ENCODE results near the gene PEX16. TPM values are rescaled to one million over a fixed set of nuclear protein-coding genes. Genes with fewer than 3 reads are reported as not detected.
"Not testable (repeated sequence)": the region's sequence is repeated elsewhere in the genome, so short reads cannot be mapped to it uniquely, and the experiment has no call there.

PEX16 gene
- total RNA-seq, 1 experiment from 2014 or later = 98.4 TPM

- DNase-seq (ENCODE audit: low spot score) = peak; percentile 89
Measured at GRCh38 chr11:45918331-45918941, 759 bp upstream of the PEX16 start.

DNA sequence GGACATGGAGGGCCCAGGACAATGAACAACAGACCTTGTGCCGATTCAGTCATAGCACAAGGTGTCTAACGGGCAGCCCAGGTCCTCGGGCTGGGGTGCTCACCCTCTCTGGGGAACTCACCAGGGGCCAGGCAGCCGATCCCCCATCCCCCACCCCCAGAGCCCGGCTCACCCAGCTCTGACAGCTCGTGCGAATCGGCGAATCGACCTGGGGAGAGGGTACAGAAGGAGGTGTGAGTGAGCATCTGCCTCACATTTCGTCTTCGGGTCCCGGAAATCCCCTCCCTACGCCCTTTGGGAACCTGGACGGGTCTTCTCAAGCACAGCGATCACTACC, 423 bp downstream of the PEX16 start:
- no peak for DNase-seq (ENCODE audit: low spot score)

GRCh38 chr11:45915446-45915845, 2.2 kb downstream of the PEX16 start:
- DNase-seq (ENCODE audit: low spot score) = no peak

- DNase-seq (ENCODE audit: low spot score) = no peak
Measured at GRCh38 chr11:45913942-45914635, 3.6 kb downstream of the PEX16 start.

DNA sequence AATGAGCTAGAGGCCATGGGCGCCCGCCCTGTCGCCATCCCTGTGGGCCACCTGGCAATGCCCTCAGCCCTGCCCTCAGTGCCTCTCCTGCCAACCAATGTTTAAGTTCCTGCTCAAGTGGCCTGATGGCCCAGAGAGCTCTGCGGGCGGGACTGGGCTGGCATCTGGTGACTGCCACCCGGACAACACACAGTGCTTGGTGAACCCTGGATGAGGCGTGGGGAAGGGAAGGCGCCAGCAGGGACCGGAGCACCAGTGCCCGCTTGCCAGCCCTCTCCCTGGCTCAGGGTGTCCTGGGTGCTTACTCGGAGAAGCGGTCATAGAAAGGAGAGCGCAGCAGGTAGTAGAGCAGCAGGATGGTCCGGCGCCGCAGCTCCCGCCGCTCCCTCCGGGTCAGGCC, 4.2 kb downstream of the PEX16 start:
- DNase-seq (ENCODE audit: low spot score) = no peak

GRCh38 chr11:45910623-45911022, 7.1 kb downstream of the PEX16 start:
- DNase-seq (ENCODE audit: low spot score) = no peak

DNA sequence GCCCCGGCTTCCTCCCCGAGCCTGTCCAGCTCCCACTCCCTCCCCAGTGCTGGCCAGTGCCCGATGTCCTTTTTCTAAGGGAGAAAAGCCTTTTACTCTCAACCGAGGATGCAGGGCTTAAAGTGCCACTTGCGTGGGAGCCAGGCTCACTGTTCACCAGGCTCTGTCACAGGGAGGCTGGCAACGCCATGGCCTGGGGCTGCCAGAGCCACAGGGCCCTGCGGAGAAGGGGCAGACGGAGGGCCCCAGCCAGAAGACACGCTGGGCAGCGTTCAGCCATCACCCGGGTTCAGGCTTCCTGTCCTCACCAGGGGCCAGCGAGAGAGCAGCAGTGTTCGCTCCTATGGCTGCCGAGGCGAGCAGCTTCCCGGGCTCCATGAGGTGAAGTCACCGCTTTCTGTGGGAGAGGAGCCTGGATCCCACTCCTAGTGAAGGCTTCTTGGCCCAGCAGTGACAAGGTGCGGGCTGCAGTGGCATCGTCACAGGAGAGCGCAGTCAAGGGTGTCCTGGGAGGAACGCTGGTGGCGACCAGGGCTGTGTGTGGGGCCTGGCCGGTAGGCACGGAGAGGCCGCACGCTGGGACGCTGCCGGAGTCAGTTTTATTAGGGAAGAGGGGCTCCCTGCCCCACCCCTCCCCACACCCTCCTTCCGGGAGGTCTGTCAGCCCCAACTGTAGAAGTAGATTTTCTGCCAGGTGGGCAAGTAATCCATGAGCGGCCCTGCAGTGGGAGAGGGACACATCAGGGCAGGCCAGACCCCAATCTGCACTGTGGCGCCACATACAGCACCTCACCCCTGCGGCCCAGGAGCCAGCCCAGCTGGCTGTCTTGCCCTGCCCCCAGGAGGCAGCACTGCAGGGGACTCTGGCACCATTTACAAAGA, 7.8 kb downstream of the PEX16 start:
- DNase-seq (ENCODE audit: low spot score) = no peak

DNA sequence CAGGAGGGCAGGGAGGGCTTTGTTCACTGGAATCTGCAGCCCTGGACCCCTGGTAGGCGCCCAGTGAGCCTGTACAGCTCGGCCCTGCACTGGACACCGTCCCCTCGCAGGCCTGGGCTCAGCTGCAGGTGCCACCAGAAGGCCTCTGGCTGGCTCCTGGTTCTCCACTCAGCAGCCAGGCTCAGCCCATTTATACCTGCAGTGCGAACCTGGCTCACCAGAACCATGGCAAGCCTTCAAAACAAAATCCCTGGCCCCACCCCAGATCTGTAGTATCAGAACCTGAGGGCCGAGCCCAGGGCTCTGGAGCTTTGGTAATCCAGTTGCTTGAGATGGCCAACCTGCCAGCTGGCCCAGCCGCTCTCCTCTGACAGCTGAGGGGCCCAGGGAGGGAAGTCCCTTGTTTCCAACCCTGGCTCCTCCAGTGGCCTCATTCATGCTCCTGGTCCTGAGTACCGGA, 9.7 kb downstream of the PEX16 start:
- DNase-seq (ENCODE audit: low spot score) = no peak

GRCh38 chr11:45906965-45907611, 10.6 kb downstream of the PEX16 start, which contains the start of gene FREY1:
TSS of gene FREY1 (minus strand) at chr11:45907271. CDS start at chr11:45907245, 26 bp downstream.
- DNase-seq (ENCODE audit: low spot score) = no peak

GRCh38 chr11:45906096-45906682, 11.5 kb downstream of the PEX16 start:
- no peak for DNase-seq (ENCODE audit: low spot score)

GRCh38 chr11:45905576-45905975, 12.1 kb downstream of the PEX16 start:
- DNase-seq (ENCODE audit: low spot score) = not testable (repeated sequence)

DNA sequence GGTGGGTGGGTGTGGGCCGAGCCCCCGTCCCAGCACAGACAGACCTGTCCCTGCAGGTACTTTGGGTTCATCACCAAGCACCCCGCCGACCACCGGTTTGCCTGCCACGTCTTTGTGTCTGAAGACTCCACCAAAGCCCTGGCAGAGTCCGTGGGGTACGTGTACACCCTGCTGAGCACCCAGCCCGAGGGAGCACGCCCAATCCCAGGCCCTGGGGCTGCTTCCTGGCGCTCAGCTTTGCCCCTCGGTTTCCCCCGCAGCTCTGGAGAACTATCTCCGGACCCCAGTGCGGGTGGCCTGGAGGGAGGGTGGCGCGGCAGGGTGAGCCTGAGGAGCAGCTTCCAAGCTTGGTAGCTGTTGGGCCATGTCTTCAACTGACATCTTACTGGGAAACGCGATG, 12.6 kb downstream of the PEX16 start:
- no peak for DNase-seq (ENCODE audit: low spot score)

DNA sequence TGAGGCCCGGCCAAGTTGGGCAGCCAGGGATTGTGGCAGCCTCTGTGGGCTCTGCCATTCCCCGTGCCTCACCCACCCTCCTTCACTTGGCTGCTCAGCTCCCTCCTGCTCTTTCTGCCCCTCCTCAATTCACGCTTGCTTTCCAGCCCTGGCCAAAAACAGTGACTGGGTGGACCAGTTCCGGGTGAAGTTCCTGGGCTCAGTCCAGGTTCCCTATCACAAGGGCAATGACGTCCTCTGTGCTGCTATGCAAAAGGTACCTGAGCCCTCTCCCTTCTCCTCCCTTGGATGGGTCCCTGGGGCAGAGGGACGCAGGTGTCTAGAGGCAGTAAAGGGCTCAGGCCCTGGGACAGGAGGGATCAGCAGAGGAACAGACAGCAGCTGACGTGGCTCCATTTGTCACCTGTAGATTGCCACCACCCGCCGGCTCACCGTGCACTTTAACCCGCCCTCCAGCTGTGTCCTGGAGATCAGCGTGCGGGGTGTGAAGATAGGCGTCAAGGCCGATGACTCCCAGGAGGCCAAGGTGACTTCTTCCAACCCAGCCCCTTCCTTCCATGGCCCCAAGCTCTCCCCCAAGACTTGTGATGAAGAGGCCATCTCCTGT, 13.3 kb downstream of the PEX16 start:
- no peak for DNase-seq (ENCODE audit: low spot score)

GRCh38 chr11:45902452-45903380, 15.0 kb downstream of the PEX16 start:
- DNase-seq (ENCODE audit: low spot score) = no peak

DNA sequence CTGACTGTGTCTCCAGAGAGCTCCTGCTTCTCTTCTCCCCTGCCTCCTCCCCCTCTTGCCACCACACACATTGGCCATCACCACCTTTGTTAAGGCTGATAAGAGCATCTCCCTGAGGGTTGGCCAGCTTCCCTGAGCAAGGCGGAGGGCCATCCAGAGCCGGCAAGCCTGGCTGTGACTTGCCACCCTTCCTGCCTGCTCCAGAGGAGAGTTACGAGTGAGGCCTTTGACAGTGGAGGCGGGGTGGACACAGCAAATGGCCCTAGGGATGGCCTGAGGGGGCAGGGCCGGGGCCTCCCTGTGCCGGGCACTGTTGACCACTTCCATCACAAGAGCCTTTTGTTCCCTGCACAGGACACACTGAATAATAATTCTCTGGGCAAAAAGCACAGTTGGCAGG, 16.1 kb downstream of the PEX16 start:
- no peak for DNase-seq (ENCODE audit: low spot score)

- DNase-seq (ENCODE audit: low spot score) = no peak
Measured at GRCh38 chr11:45900916-45901617, 16.6 kb downstream of the PEX16 start.

- DNase-seq (ENCODE audit: low spot score) = not testable (repeated sequence)
Measured at GRCh38 chr11:45900175-45900800, 17.4 kb downstream of the PEX16 start.

GRCh38 chr11:45899448-45900174, 18.1 kb downstream of the PEX16 start:
- peak; percentile 50 for DNase-seq (ENCODE audit: low spot score)
